Measurements from ENCODE around the gene TMEM273.

The TMEM273 gene, protein sequence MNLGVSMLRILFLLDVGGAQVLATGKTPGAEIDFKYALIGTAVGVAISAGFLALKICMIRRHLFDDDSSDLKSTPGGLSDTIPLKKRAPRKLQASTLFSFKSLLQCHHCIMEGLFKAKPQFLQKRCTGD

DNA sequence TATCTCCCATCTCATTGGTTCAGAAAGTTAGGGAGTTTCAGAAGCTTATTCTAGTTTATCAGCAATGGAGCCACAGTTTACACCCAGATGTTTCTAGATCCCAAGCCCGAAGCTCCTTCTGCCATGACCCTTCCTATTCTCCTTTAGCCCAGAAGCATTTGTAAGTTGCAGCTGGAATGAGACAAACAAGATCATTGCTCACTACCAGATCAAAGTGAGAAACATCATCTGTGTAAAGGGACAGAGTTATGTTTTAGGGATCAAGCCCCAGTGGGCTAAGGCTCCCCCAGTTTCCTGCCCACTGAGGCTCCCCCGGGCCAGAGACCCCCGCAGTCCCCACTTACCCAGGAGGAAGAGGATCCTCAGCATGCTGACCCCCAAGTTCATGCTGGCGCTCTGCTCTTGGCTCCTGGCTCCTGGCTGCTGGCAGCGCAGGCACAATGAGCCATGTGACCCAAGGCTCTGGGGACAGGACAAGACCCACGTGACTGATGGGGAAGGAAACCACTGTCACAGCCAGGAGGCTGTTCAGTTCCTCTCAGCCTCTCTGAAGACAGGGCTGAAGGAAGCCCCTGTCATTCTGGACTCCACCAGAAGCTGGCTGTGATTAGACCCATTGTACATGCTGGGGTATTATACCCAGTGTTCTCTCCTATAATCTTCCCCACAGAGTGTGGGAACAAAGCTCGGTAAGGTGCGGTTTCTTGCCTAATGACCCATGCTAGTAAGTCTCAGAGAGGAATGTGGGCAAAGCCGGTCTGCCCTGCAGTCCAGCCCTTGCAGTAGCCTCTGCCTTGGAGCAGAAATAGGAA is at the start of gene TMEM273:
Gene TMEM273 (minus strand): TSS at position 442 of the 812 bp plus-strand sequence. CDS start 55 bp downstream, at position 387.
- Mint-ChIP-seq H3K4me1 (ENCODE audit: low read depth) (peaks cover 54% of the 10 kb centered on the region), H3K27me3 (peaks cover 29% of the 10 kb centered on the region), H3K4me3 (peak within 1 kb of the TSS; percentile 79), H3K36me3 (ENCODE audit: low read depth) (no peaks in the 10 kb centered on the region), H3K9me3 (no peaks in the 10 kb centered on the region), H3K27ac (peak within 1 kb of the TSS; percentile 27)

GRCh38 chr10:49237985-49238384 is 49.8 kb upstream of the TMEM273 start:
- Mint-ChIP-seq H3K9me3 (no peaks in the 10 kb centered on the region), H3K27ac (no peak overlapping the region), H3K27me3 (peaks cover 5% of the 10 kb centered on the region), H3K4me3 (no peak overlapping the region), H3K36me3 (ENCODE audit: low read depth) (no peaks in the 10 kb centered on the region), H3K4me1 (ENCODE audit: low read depth) (no peaks in the 10 kb centered on the region)

- Mint-ChIP-seq H3K27ac (no peak overlapping the region), H3K4me1 (ENCODE audit: low read depth) (no peaks in the 10 kb centered on the region), H3K27me3 (peaks cover 12% of the 10 kb centered on the region), H3K36me3 (ENCODE audit: low read depth) (no peaks in the 10 kb centered on the region), H3K9me3 (no peaks in the 10 kb centered on the region), H3K4me3 (no peak overlapping the region)
These were observed 47.2 kb upstream of the TMEM273 start for GRCh38 chr10:49235392-49235791.

DNA sequence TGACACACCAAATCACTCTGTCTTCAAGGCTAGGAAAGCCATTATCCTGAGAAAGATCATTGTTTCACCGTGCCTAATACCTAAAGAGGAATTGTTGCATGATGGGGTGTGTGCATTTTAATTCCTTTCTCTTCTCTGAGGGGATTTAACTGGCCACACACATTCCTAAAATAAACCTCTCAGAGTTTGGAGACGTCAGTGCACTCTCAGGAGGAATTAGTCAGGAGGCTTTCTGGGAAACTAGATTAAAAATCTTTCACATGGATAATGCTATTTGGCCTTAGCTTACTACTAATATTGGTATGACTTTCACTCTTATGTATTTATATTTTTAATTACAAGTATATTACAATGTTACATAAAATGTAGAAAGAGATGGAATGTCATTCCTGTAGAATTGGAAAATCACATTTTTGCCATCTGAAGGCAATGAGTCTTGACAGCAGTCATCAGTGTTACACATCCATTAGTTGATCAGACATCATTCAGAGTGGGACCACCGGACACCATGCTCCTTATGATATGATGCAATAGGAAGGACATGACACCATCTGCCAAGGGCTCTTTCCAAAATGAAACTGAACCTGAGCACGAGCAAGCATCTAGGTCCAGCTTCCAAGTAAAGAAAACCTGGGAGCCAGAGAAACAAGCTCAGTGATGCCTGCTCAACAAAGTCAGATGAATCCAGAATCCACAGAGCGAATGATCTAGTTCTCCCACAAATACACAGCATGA is 43.1 kb upstream of the TMEM273 start:
- Mint-ChIP-seq H3K4me3 (no peak overlapping the region), H3K27ac (no peak overlapping the region), H3K4me1 (ENCODE audit: low read depth) (no peaks in the 10 kb centered on the region), H3K36me3 (ENCODE audit: low read depth) (no peaks in the 10 kb centered on the region), H3K9me3 (no peaks in the 10 kb centered on the region), H3K27me3 (peaks cover 12% of the 10 kb centered on the region)

- Mint-ChIP-seq H3K9me3 (no peaks in the 10 kb centered on the region), H3K4me3 (no peak overlapping the region), H3K36me3 (ENCODE audit: low read depth) (no peaks in the 10 kb centered on the region), H3K27me3 (peaks cover 12% of the 10 kb centered on the region), H3K27ac (no peak overlapping the region), H3K4me1 (ENCODE audit: low read depth) (no peaks in the 10 kb centered on the region)
These were observed 41.8 kb upstream of the TMEM273 start for GRCh38 chr10:49230004-49230403.

- H3K36me3 Mint-ChIP-seq (ENCODE audit: low read depth): no peaks in the 10 kb centered on the region
These were observed 40.5 kb upstream of the TMEM273 start for GRCh38 chr10:49228677-49229076.

DNA sequence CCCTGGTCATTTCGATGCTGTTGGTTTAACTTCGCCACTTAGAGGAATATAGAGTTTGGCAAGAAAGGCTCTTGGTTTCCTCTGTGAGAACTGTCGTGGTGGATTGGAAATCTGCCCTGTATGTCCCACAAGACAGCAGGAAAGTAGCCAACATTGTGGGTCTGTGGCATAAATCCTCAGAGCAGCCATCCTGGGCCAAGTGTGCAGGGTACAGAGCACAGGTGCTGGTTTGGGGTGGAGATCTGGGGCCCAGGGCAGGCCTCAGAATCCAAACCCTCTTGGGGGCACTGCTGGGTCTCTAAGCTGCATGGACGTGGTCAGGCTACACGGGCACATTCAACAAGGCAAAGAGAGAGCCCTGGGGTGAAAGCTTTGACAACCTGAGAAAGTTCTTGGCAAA is 39.2 kb upstream of the TMEM273 start:
- no peaks in the 10 kb centered on the region for H3K36me3 Mint-ChIP-seq (ENCODE audit: low read depth)
- H3K9me3 Mint-ChIP-seq: no peaks in the 10 kb centered on the region
- no peak overlapping the region for H3K4me3 Mint-ChIP-seq
- H3K27ac Mint-ChIP-seq: no peak overlapping the region
- H3K4me1 Mint-ChIP-seq (ENCODE audit: low read depth): no peaks in the 10 kb centered on the region
- H3K27me3 Mint-ChIP-seq: peaks cover 10% of the 10 kb centered on the region

More at GRCh38 chr10:49228677-49229076, 40.5 kb upstream of the TMEM273 start:
- no peak overlapping the region for H3K27ac Mint-ChIP-seq
- H3K4me3 Mint-ChIP-seq: no peak overlapping the region
- no peaks in the 10 kb centered on the region for H3K9me3 Mint-ChIP-seq
- H3K27me3 Mint-ChIP-seq: peaks cover 12% of the 10 kb centered on the region
- H3K4me1 Mint-ChIP-seq (ENCODE audit: low read depth): no peaks in the 10 kb centered on the region

GRCh38 chr10:49226594-49226993 is 38.4 kb upstream of the TMEM273 start:
- Mint-ChIP-seq H3K27ac (no peak overlapping the region), H3K36me3 (ENCODE audit: low read depth) (no peaks in the 10 kb centered on the region)

DNA sequence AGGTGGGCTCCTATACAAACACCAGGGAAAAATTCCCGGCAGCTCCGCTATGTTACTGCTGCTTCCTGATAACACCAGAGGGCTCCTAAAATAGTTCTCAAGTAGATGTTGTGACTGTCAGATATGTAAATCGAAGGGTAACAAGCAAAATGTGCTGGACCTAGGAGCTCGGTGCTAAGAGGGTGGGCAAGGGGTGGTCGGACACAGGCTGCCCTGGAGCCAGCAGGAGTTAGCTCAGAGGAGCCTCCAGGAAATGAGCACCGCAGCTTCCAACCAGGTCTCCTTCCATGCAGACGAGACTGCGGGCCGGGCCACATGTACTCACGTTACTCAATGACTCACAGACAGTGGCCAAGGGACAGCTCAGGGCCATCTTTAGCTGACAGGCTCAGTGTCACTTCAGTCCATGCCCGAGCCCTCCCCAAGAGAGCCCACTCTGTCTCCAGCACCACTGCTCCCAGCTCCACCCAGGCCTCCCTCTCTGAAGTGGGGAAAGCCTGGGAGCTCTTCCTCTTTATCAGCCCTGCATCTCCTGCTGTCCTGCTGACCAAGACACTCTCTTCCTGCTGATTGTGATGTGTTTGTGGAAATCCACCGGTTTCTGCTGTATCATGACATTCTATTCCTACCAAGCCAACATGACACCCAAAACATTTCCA is 37.2 kb upstream of the TMEM273 start:
- Mint-ChIP-seq H3K4me3 (no peak overlapping the region), H3K9me3 (no peaks in the 10 kb centered on the region), H3K27ac (no peak overlapping the region), H3K36me3 (ENCODE audit: low read depth) (no peaks in the 10 kb centered on the region), H3K4me1 (ENCODE audit: low read depth) (no peaks in the 10 kb centered on the region), H3K27me3 (peaks cover 4% of the 10 kb centered on the region)

More at GRCh38 chr10:49226594-49226993, 38.4 kb upstream of the TMEM273 start:
- H3K27me3 Mint-ChIP-seq: peaks cover 4% of the 10 kb centered on the region
- no peaks in the 10 kb centered on the region for H3K4me1 Mint-ChIP-seq (ENCODE audit: low read depth)
- H3K9me3 Mint-ChIP-seq: no peaks in the 10 kb centered on the region
- no peak overlapping the region for H3K4me3 Mint-ChIP-seq

GRCh38 chr10:49223205-49223604 is 35.0 kb upstream of the TMEM273 start:
- Mint-ChIP-seq H3K4me1 (ENCODE audit: low read depth) (no peaks in the 10 kb centered on the region), H3K36me3 (ENCODE audit: low read depth) (no peaks in the 10 kb centered on the region), H3K27me3 (peaks cover 14% of the 10 kb centered on the region), H3K27ac (no peak overlapping the region), H3K4me3 (no peak overlapping the region), H3K9me3 (no peaks in the 10 kb centered on the region)

DNA sequence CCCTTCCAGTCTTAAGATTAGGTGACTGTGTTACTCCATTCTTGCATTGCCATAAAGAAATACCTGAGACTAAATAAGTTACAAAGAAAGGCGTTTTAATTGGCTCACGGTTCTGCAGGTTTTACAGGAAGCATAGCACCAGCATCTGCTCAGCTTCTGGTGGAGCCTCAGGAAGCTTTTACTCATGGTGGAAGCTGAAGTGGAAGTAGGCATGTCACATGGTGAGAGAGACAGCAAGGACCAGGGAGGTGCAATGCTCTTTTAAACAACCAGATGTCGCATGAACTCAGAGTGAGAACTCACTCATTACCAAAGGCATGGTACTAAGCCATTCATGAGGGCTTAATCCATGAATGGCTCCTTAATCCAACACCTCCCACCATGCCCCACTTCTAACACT is 34.0 kb upstream of the TMEM273 start:
- Mint-ChIP-seq H3K27me3 (peaks cover 14% of the 10 kb centered on the region), H3K27ac (no peak overlapping the region), H3K4me3 (no peak overlapping the region), H3K4me1 (ENCODE audit: low read depth) (no peaks in the 10 kb centered on the region), H3K9me3 (no peaks in the 10 kb centered on the region), H3K36me3 (ENCODE audit: low read depth) (no peaks in the 10 kb centered on the region)

DNA sequence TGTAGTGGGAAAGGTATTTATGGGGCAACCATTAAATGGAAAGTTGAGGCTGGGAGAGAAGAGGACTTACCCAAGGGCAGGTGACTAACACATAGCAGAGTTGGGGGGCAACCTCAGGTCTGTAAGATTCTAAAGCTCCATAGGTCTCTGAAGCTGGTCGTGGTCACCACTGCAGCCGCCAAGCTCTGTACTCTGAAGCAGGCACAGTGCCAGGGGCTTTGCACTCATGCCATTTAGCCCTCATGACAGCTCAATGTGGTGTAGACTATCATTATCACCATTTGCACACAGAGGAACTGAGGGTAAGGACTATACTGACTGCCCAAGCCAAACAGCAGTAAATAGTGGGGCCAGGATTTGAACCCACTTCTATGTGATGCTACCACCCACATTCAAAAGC is 32.5 kb upstream of the TMEM273 start:
- no peaks in the 10 kb centered on the region for H3K9me3 Mint-ChIP-seq
- H3K4me3 Mint-ChIP-seq: no peak overlapping the region
- H3K4me1 Mint-ChIP-seq (ENCODE audit: low read depth): no peaks in the 10 kb centered on the region
- H3K36me3 Mint-ChIP-seq (ENCODE audit: low read depth): no peaks in the 10 kb centered on the region
- H3K27me3 Mint-ChIP-seq: peaks cover 17% of the 10 kb centered on the region
- H3K27ac Mint-ChIP-seq: no peak overlapping the region

DNA sequence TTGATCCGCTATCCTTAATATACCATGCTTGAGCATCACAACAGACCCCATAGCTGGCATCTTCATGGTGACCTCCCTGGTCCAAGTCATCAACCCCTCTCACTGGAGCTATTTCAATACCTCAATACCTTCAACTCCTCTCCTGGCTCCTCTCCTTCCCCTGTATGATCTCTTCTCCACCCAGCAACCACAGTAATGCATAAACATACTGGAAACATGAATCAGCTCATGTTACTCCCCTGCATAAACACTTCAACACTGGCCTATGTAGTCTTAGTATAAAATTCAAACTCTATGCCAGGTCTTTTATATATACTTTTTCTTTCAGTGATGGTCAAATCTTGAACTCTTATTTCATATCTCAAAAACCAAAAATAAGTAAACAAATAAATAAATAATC is 31.8 kb upstream of the TMEM273 start:
- Mint-ChIP-seq H3K4me3 (no peak overlapping the region), H3K4me1 (ENCODE audit: low read depth) (peaks cover 3% of the 10 kb centered on the region), H3K36me3 (ENCODE audit: low read depth) (no peaks in the 10 kb centered on the region), H3K27me3 (peaks cover 19% of the 10 kb centered on the region), H3K9me3 (no peaks in the 10 kb centered on the region), H3K27ac (no peak overlapping the region)

GRCh38 chr10:49219248-49219647 is 31.1 kb upstream of the TMEM273 start:
- no peak overlapping the region for H3K27ac Mint-ChIP-seq
- H3K27me3 Mint-ChIP-seq: peaks cover 26% of the 10 kb centered on the region
- peaks cover 10% of the 10 kb centered on the region for H3K4me1 Mint-ChIP-seq (ENCODE audit: low read depth)
- no peak overlapping the region for H3K4me3 Mint-ChIP-seq
- H3K9me3 Mint-ChIP-seq: no peaks in the 10 kb centered on the region
- H3K36me3 Mint-ChIP-seq (ENCODE audit: low read depth): no peaks in the 10 kb centered on the region

- H3K27me3 Mint-ChIP-seq: peaks cover 29% of the 10 kb centered on the region
- H3K27ac Mint-ChIP-seq: no peak overlapping the region
- no peaks in the 10 kb centered on the region for H3K9me3 Mint-ChIP-seq
- peaks cover 10% of the 10 kb centered on the region for H3K4me1 Mint-ChIP-seq (ENCODE audit: low read depth)
- no peak overlapping the region for H3K4me3 Mint-ChIP-seq
- no peaks in the 10 kb centered on the region for H3K36me3 Mint-ChIP-seq (ENCODE audit: low read depth)
These were observed 30.3 kb upstream of the TMEM273 start for GRCh38 chr10:49218480-49218879.
